GM23248 (cell line): ENCODE data around the gene SPPL2C. TPM values are rescaled to one million over a fixed set of nuclear protein-coding genes. Genes with fewer than 3 reads are reported as not detected.

Experiments used
- DNase-seq: peaks from one replicate; pipeline ENCODE4 v3.0.0-alpha.2; 2015
- H2AFZ ChIP-seq: fragments of 200-600 bp; sonication (generic); 2 replicates; pipeline ENCODE4 v1.6.1; 2016; ENCODE audit warnings: antibody characterized with exemption
- H3F3A ChIP-seq: fragments of 200-600 bp; sonication (generic); 2 replicates; pipeline ENCODE4 v1.6.1; 2016; ENCODE audit warnings: mild to moderate bottlenecking, antibody characterized with exemption, mixed run types; ENCODE audit not compliant: insufficient read depth
- H3K27ac ChIP-seq: fragments of 200-600 bp; sonication (generic); 2 replicates; pipeline ENCODE4 v1.5.1; 2016; ENCODE audit warnings: mild to moderate bottlenecking
- H3K27me3 ChIP-seq: fragments of 200-600 bp; sonication (generic); replicated peaks from 2 replicates; pipeline ENCODE4 v1.6.1; 2016; ENCODE audit warnings: mild to moderate bottlenecking; ENCODE audit not compliant: insufficient read depth
- H3K36me3 ChIP-seq: fragments of 200-600 bp; sonication (generic); 2 replicates; pipeline ENCODE4 v1.6.1; 2016; ENCODE audit warnings: low read depth, mild to moderate bottlenecking
- H3K4me1 ChIP-seq: fragments of 200-600 bp; sonication (generic); 2 replicates; pipeline ENCODE4 v1.6.1; 2016; ENCODE audit warnings: mild to moderate bottlenecking; ENCODE audit not compliant: insufficient read depth
- H3K4me2 ChIP-seq: fragments of 200-600 bp; sonication (generic); one replicate; pipeline ENCODE4 v1.6.1; 2016; ENCODE audit warnings: mild to moderate bottlenecking; ENCODE audit not compliant: unreplicated experiment
- H3K4me3 ChIP-seq: fragments of 200-600 bp; sonication (generic); 2 replicates; pipeline ENCODE4 v1.5.1; 2016; ENCODE audit warnings: mild to moderate bottlenecking
- H3K79me2 ChIP-seq: fragments of 200-600 bp; sonication (generic); 2 replicates; pipeline ENCODE4 v1.6.1; 2016; ENCODE audit warnings: mild to moderate bottlenecking; ENCODE audit not compliant: insufficient read depth
- H3K9ac ChIP-seq: fragments of 200-600 bp; sonication (generic); 2 replicates; pipeline ENCODE4 v1.6.1; 2016; ENCODE audit warnings: mild to moderate bottlenecking
- H3K9me2 ChIP-seq: fragments of 200-600 bp; sonication (generic); 2 replicates; pipeline ENCODE4 v1.6.1; 2016; ENCODE audit warnings: mixed run types, mild to moderate bottlenecking, moderate library complexity; ENCODE audit not compliant: insufficient read depth
- H3K9me3 ChIP-seq: fragments of 200-600 bp; sonication (generic); one replicate; pipeline ENCODE4 v1.6.1; 2017; ENCODE audit warnings: low read depth
- H4K20me1 ChIP-seq: fragments of 200-600 bp; sonication (generic); 2 replicates; pipeline ENCODE4 v1.6.0; 2016; ENCODE audit not compliant: insufficient read depth
- EZH2 ChIP-seq: fragments of 200-600 bp; sonication (generic); IDR thresholded peaks from 2 replicates; pipeline ENCODE4 v1.6.1; 2018; ENCODE audit warnings: antibody characterized with exemption, mild to moderate bottlenecking; ENCODE audit not compliant: insufficient read depth, poor library complexity, severe bottlenecking
- EZH2phosphoT487 ChIP-seq: fragments of 200-600 bp; sonication (generic); IDR thresholded peaks from 2 replicates; pipeline ENCODE4 v1.6.1; 2018; ENCODE audit warnings: antibody characterized with exemption, moderate library complexity, mild to moderate bottlenecking, low read depth; ENCODE audit not compliant: insufficient read depth
- WGBS, 2 experiments: methylation state at CpG; one replicate each; pipeline ENCODE4 v1.1.6; 2015 to 2017; ENCODE audit warnings: low lambda C conversion rate in 2 of 2, low coverage in 1 of 2; ENCODE audit errors: missing lambda C conversion rate in 2 of 2; 5-methylcytosine and 5-hydroxymethylcytosine counted together
- in situ Hi-C: fragments of 300-500 bp; cut with MboI; formaldehyde crosslinking; loops from 2 replicates; pipeline ENCODE4 v1.15.0; 2020
- polyA plus RNA-seq: library from polyadenylated mRNA; unstranded; fragments of >200 nt; fragmentation: Nextera tagmentation; extraction: Ambion mirVana; gene quantifications from 2 replicates; pipeline ENCODE4 v1.2.1, GENCODE V29; 2016
- total RNA-seq: library from RNA; depleted of rRNA; stranded (reverse); fragments of >200 nt; shearing (Covaris generic); gene quantifications from 2 replicates; pipeline ENCODE4 v1.2.3, GENCODE V29; 2014; rRNA removed

The SPPL2C gene
- total and polyA plus RNA-seq, 2 experiments from 2014 or later, result not detected

DNA sequence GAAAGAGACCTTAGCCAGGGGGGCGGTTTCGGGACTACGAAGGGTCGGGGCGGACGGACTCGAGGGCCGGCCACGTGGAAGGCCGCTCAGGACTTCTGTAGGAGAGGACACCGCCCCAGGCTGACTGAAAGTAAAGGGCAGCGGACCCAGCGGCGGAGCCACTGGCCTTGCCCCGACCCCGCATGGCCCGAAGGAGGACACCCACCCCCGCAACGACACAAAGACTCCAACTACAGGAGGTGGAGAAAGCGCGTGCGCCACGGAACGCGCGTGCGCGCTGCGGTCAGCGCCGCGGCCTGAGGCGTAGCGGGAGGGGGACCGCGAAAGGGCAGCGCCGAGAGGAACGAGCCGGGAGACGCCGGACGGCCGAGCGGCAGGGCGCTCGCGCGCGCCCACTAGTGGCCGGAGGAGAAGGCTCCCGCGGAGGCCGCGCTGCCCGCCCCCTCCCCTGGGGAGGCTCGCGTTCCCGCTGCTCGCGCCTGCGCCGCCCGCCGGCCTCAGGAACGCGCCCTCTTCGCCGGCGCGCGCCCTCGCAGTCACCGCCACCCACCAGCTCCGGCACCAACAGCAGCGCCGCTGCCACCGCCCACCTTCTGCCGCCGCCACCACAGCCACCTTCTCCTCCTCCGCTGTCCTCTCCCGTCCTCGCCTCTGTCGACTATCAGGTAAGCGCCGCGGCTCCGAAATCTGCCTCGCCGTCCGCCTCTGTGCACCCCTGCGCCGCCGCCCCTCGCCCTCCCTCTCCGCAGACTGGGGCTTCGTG is 49.5 kb downstream of the SPPL2C start, which contains the start of gene MAPT:
TSS of gene MAPT (plus strand) at position 533 of the 763 bp plus-strand sequence. CDS start 67,784 bp downstream, outside the sequence.
- Histone ChIP-seq H3K4me2 (peak within 1 kb of the TSS; percentile 80), H3K4me3 (peak within 1 kb of the TSS; percentile 75), H3K27ac (no peak within 1 kb of the TSS), H3K9me3 (no peaks in the 10 kb centered on the region), H3K27me3 (peaks cover 28% of the 10 kb centered on the region), H3K9me2 (no peaks in the 10 kb centered on the region), H4K20me1 (no peaks in the 10 kb centered on the region), H3K36me3 (no peaks in the 10 kb centered on the region), H3K79me2 (no peaks in the 10 kb centered on the region), H3K9ac (peak within 1 kb of the TSS; percentile 77), H3K4me1 (no peaks in the 10 kb centered on the region), H3F3A (no peaks in the 10 kb centered on the region), H2AFZ (peak within 1 kb of the TSS; percentile 94)
- WGBS, 2 experiments, result 1 to 2% methylated on average over 66 to 79 of the region's 97 CpGs
- DNase-seq, result peak; percentile 94
- TF ChIP-seq EZH2phosphoT487 (no peak), EZH2 (no peak)
- in situ Hi-C loops, result no loop called here

DNA sequence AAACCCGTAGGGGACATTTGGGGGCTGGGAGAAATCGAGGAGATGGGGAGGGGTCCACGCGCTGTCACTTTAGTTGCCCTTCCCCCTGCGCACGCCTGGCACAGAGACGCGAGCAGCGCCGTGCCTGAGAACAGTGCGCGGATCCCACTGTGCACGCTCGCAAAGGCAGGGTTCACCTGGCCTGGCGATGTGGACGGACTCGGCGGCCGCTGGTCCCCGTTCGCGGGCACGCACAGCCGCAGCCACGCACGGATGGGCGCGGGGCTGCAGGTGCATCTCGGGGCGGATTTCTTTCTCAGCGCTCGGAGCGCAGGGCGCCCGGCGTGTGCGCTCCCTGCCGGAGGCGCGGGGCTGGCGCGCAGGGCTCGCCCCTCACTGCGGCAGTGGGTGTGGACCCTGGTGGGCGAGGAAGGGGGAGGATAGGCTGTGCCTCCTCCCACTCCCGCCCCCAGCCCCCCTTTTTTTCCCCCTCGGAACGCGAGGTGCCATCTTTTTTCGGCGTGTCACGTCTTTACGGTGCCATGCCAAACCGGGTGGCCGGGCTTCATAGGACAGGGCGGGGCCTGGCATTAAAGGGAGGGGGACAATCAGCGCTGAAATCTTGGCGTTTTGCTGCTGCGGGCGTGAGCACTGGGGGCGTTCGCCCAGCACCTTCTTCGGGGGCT is 50.8 kb downstream of the SPPL2C start:
- in situ Hi-C loops, result no loop called here
- H3K4me2 ChIP-seq, result peak overlapping the region; percentile 80
- peak overlapping the region; percentile 75 for H3K4me3 ChIP-seq
- no peaks in the 10 kb centered on the region for H3K9me2 ChIP-seq
- H4K20me1 ChIP-seq, result no peaks in the 10 kb centered on the region
- no peaks in the 10 kb centered on the region for H3K36me3 ChIP-seq
- no peaks in the 10 kb centered on the region for H3F3A ChIP-seq
- peaks cover 28% of the 10 kb centered on the region for H3K27me3 ChIP-seq
- no peak overlapping the region for H3K27ac ChIP-seq
- no peak for TF ChIP-seq EZH2
- TF ChIP-seq EZH2phosphoT487, result no peak
- no peaks in the 10 kb centered on the region for H3K79me2 ChIP-seq
- no peak overlapping the region for H3K9ac ChIP-seq
- H3K4me1 ChIP-seq, result no peaks in the 10 kb centered on the region
- H2AFZ ChIP-seq, result no peak overlapping the region
- no peaks in the 10 kb centered on the region for H3K9me3 ChIP-seq
- peak; percentile 27 for DNase-seq
- WGBS, 2 experiments, result 0 to 2% methylated on average over 44 to 57 of the region's 63 CpGs

DNA sequence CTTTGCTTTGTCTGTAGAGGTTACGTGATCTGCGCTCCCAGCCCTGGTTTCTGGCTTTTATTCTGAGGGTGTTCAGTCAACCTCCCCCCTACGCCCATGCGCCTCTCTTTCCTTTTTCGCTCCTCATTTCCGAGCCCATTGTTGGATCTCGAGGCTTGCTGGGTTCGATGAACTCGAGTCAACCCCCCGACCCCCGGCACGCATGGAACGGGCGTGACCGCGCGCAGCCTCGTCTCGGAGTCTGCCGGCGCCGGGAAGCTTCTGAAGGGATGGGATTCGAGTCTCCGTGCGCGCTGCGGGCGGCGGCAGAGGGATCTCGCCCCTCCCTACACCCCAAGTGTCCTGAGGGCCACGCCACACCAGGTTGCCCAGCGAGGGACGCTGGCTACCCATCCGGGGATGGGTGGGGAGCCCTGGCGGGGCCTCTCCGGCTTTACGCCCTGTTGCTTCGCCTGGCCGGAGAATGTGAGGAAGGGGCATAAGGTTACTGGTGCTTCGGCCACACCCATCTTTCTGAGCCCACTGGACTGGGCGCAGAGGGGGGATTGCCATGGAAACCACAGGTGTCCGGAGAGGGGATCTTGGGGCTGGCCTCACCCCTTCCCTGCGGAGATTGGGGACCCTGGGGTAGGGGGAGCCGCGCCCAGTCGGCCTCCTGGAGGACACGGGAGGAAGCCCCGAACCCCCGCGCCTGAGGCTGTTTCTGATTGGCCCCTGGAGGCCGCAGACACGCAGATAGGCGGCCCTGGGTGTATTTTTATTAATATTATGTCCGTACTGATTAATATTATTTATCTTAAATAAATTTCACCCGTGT is 51.5 kb downstream of the SPPL2C start:
- TF ChIP-seq EZH2phosphoT487 (no peak), EZH2 (no peak)
- 10 to 13% methylated on average over 54 to 55 of the region's 55 CpGs for WGBS, 2 experiments
- in situ Hi-C loops, result no loop called here
- no peak overlapping the region for H2AFZ ChIP-seq
- DNase-seq, result peak; percentile 9
- no peaks in the 10 kb centered on the region for H3K9me3 ChIP-seq
- peaks cover 32% of the 10 kb centered on the region for H3K27me3 ChIP-seq
- no peaks in the 10 kb centered on the region for H4K20me1 ChIP-seq
- H3K4me3 ChIP-seq, result no peak overlapping the region
- H3K4me2 ChIP-seq, result no peak overlapping the region
- no peaks in the 10 kb centered on the region for H3F3A ChIP-seq
- no peaks in the 10 kb centered on the region for H3K36me3 ChIP-seq
- no peaks in the 10 kb centered on the region for H3K9me2 ChIP-seq
- no peaks in the 10 kb centered on the region for H3K4me1 ChIP-seq
- no peak overlapping the region for H3K27ac ChIP-seq
- no peaks in the 10 kb centered on the region for H3K79me2 ChIP-seq
- H3K9ac ChIP-seq, result no peak overlapping the region

Other genes starting within 250 kb of the SPPL2C start
- not detected in 2 replicates for gene CRHR1, start 60.6 kb upstream of the SPPL2C start, total RNA-seq
- not detected in 2 replicates for gene CRHR1, start 60.6 kb upstream of the SPPL2C start, polyA plus RNA-seq
- gene MAPT, start 49.7 kb downstream of the SPPL2C start, total RNA-seq, result not detected in 2 replicates
- 0.06 and 0.39 TPM in 2 replicates for gene MAPT, start 49.7 kb downstream of the SPPL2C start, polyA plus RNA-seq
- not detected in 2 replicates for gene STH, start 154.4 kb downstream of the SPPL2C start, total RNA-seq
- gene STH, start 154.4 kb downstream of the SPPL2C start, polyA plus RNA-seq, result not detected in 2 replicates